GM19035 (cell line): ENCODE measurements around the gene APC.

Experiments used
- ATAC-seq: cut with Tn5 transposase; IDR thresholded peaks from one replicate; pipeline ENCODE4 v1.9.1; 2021; ENCODE audit not compliant: unreplicated experiment

Gene APC

DNA sequence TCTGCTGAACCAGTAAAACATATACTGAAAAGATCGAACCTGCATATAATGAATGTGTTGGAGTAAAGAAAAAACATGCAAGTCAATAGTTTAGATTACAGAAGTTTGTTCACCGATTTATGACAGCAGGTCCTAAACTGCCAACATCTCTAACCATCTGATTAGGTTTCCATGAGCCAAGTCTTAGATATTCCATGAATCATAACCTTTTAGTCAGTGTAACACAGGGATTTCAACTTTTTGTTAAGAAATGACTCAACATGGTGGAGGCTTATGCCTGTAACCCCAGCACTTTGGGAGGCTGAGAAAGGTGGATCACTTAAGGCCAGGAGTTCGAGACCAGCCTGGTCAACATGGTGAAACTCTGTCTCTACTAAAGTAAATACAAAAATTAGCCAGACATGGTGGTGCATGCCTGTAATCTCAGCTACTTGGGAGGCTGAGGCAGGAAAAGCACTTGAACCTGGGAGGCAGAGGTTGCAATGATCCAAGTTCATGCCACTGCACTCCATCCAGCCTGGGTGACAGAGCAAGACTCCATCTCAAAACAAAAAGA lies 38.7 kb downstream of the APC start:
- no peak for ATAC-seq

DNA sequence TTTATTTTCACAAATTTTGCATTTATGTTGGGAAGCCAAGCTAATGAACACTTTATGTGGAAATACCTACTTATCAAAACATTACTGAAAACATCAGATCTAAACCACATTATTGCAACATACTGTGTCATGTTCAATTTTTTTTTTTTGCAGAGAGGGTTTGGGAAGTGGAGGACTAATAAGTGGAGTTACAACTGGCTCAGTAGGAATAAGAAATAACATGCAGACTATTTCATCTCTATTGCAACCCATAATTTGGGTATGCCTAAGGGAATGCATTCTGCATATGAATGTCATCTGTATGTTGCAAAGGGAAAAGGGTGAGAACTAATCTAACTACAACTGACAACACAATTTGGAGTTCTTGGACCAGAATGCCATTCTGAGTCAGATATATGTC lies 41.8 kb downstream of the APC start:
- ATAC-seq: no peak

GRCh38 chr5:112784726-112785125 lies 47.0 kb downstream of the APC start:
- ATAC-seq: no peak

GRCh38 chr5:112787261-112787660 lies 49.6 kb downstream of the APC start:
- ATAC-seq: no peak

- no peak for ATAC-seq
Observed at GRCh38 chr5:112787896-112788295, 50.2 kb downstream of the APC start.

DNA sequence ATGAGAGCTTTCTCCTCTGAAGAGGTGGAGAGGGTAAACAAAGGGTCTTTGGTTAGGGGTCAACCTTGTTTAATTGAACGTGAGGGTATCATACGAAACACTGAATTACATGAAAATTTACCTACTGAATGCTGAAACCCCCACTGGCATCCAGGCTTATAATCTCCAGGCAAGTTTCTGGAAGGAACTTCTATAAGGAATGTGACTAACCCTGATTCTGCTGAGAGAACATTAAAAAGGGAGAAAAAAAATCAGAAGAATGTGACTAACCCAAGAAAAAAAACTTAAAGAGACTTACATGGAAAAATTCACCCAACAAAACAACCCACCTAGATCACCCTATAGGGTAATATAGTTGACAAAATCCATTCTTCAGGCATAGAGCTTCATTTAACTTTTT lies 55.5 kb downstream of the APC start:
- no peak for ATAC-seq

DNA sequence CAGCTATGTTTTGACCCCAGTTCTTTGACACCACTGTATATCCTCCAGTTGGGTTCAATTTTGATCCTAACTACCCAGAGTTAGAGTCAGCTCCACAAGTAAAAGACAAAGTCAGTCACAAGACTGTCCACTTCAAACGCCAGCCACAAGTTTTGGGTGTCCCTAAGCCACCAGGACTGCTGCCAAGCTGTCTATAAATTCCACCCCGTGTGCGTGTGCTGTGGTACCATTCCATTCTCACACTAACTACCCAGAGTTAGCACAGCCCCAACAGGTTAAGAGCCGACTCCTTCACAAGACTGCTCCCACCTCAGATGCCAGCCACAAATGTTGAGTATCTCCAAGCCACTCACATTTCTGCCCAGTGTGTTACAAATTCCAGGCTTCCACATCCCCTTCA lies 56.7 kb downstream of the APC start:
- ATAC-seq: no peak

DNA sequence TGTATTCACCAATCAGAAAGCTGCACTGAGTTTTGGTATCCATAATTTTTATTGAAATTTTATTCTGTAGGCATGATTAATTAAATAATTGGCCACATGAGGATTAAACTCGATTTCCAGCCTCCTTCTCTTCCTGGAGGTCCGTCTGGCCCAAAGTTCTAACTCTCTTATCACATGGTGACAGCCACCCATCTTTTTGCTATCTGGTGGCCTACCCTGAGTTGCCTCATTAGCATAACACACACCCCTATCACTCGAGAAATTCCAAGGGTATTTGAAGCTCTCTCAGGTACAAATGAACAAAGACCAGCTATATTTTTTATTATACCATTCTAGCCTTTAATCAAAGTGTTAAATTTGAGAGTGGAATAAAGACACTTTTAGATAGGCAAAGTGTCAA lies 57.7 kb downstream of the APC start:
- ATAC-seq: no peak

DNA sequence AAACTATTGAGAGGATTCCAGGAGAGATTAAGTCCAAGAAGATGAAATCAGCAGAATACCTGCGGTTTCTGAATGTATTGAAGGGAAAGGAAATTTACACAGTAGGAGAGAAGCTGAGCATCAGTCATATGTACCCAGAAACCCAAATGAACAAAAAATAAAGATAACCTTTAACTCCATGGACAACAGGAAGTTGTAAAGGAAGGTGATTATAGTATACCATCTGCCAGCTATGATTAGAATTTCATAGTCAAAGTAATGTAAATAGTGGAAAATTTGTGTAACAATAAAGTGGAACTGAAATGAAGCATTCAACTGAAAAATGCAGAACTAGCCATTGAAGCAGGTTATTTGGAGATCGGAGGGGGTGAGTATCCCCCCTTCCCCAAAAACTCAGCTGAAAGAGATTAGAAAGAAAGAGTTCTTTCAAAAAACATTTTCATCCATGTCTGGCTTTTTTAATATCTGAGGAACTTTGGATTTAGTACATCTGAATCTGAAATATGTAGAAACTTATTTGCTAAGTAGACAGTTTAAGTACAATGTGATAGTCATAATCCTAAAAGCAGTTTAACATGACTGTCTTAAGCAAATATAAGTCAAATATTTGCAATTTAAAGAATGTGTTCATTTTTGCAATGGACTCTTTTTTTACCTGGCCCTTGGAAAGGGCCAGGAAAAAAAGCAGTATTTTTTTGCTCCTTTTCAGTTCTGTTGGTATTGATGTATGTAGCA lies 58.4 kb downstream of the APC start:
- no peak for ATAC-seq

DNA sequence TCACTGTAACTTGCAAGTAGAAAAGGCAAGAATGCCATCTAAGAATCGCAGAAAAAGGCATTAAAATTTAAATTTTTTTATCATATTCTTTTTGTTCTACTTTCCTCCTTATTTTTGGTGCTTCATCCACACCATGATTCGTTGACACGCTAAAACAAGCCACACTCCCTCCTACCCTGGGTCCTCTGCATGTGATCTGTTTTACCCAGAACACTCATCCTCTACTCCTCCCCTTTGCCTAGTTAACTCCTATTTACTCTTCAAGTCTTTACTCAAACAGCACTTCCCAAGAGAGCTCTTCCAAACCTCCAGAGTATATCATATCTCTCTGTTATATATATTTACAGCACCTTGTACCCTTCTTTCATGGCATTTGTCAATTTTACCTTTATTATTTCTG lies 62.0 kb downstream of the APC start:
- no peak for ATAC-seq

GRCh38 chr5:112800891-112801290 lies 63.2 kb downstream of the APC start:
- no peak for ATAC-seq

DNA sequence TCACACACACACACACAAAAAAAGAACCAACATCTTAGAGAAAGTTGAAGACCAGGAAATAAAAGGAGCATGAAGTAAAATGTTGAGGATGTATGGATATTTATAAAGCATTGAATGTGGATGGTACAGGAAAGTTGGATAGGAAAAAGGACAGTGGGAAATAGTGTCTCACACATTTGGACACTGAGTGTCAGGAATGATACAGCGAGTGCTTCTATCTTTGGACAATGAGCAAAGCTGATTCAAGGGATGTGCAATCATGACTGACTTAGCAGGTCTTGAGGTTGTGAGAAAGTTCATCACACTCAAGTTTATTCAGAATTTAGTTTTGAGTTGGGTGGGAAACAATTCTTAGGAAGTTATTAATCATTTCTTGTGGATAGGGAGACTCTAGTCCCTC lies 73.3 kb downstream of the APC start:
- no peak for ATAC-seq

DNA sequence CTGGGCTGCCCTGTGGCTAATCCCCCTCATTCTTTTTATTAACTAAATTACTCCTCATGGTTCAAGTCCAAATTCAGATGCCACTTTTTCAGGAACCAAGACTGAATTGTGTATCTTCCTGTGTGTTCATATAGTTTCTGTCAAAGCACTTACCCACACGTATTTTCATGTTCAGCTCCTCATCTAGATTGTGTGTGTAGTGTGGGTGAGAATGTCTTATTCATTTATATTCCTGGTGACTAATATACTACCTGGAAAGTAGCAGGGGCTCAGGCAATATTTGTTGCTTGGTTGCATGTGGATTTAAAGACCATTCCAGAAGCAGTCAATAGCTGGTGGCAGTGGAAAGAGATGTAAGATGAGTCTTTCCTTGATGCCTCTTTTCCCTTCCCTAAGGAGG lies 74.9 kb downstream of the APC start:
- ATAC-seq: no peak

- ATAC-seq: no peak
Observed at GRCh38 chr5:112820246-112820645, 82.6 kb downstream of the APC start.

- no peak for ATAC-seq
Observed at GRCh38 chr5:112822456-112822855, 84.8 kb downstream of the APC start.

DNA sequence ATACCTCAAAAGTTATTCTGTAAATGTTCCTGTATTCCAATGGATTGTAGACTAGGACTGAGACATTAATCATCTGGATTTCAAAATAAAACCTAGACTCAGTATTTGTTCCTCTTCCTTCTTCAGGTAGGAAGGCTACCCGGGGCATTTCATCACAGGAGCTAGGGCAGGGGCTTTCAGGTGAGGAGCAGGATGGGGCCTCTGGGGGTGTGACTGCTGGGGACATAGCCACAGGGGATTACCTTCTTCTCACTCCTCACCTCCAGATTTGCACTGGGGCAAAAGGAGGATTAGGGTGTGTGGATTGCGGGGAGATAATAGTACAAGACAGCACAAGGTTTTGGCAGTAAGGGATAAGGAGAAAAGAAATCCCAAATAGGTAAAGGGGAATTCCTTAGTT lies 85.5 kb downstream of the APC start:
- ATAC-seq: no peak

GRCh38 chr5:112823656-112824055 lies 86.0 kb downstream of the APC start:
- ATAC-seq: no peak

- no peak for ATAC-seq
Observed at GRCh38 chr5:112824197-112824596, 86.5 kb downstream of the APC start.

DNA sequence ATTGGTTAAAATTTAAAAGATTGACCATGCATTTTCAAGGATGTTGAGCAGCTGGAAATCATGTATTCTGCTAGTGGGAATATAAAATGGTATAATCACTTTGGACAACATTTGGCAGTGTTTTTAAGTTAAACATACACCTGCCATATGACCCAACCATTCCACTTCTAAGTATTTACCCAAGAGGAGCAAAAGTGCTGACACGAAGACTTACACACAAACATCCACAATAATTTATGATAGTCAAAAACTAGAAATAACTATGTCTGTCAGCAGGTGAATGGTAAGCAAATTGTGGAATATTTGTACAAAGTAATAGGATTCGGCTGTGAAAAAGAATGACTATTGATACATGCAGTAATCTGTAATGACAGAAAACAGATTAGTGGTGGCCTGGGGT lies 92.7 kb downstream of the APC start:
- no peak for ATAC-seq

DNA sequence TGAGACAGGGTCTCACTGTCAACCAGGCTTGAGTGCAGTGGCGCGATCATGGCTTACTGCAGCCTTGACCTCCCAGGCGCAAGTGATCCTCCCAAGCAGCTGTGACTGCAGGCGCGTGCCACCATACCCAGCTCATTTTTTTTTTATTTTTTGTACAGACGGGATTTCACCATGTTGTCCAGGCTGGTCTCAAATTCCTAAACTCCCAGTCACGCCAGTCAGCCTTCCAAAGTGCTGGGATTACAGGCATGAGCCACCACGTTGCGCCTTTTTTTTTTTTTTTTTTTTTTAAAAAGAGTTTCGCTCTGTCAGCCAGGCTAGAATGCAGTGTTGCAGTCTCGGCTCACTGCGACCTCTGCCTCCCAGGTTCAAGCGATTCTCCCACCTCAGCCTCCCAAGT lies 96.3 kb downstream of the APC start:
- ATAC-seq: no peak

DNA sequence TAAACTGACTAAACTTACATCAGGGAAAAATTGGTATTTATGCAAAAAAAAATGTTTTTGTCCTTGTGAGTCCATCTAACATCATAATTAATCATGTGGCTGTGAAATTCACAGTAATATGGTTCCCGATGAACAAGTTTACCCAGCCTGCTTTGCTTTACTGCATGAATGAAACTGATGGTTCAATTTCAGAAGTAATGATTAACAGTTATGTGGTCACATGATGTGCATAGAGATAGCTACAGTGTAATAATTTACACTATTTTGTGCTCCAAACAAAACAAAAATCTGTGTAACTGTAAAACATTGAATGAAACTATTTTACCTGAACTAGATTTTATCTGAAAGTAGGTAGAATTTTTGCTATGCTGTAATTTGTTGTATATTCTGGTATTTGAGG lies 106.8 kb downstream of the APC start:
- ATAC-seq: no peak

GRCh38 chr5:112846556-112846955 lies 108.9 kb downstream of the APC start:
- ATAC-seq: no peak

DNA sequence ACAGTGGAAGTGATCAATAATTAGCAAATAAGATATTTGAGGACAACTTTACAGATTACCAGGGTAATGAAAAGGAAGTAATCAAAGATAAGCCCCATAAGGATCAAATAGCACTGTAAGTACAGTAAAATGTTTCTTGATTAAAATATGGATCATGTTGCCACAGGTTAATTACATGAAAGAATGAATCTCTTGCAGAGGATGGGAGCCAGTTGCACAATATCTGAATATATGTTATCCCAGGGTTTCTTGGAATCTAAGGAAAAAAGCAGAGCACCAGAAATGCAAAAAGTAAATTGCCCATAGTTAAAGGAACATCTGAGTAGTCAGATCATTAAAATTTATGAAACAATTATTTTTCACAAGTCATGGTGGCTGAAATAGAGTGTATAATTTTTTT lies 109.6 kb downstream of the APC start:
- no peak for ATAC-seq
